Measurements from ENCODE around the gene ARID1B. TPM values are rescaled to one million over a fixed set of nuclear protein-coding genes. Genes with fewer than 3 reads are reported as not detected.

The ARID1B gene
- total and polyA plus RNA-seq, 4 donors, result 7.0 to 49.0 (median 24.2) TPM

- Histone ChIP-seq H3K9me3 (ENCODE audit: control insufficient read depth in 4 of 4, low read length in 3 of 4) (no peaks in the 10 kb centered on the region), H3K27me3 (ENCODE audit: control insufficient read depth in 4 of 4, insufficient read depth in 4 of 4, low read length in 3 of 4) (no peaks in the 10 kb centered on the region), H3K27ac (ENCODE audit: low read depth in 1 of 2, low read length in 2 of 2) (no peak overlapping the region), H3K9ac (ENCODE audit: low read depth in 1 of 2, low read length in 2 of 2) (no peak overlapping the region), H3K4me1 (ENCODE audit: control insufficient read depth in 4 of 4, insufficient read depth in 4 of 4, low read length in 3 of 4) (peaks cover 1 to 11% (median 4%) of the 10 kb centered on the region in 4 donors), H3K4me3 (ENCODE audit: low read depth in 1 of 3, low read length in 3 of 3) (no peak overlapping the region), H3K36me3 (ENCODE audit: control insufficient read depth in 4 of 4, insufficient read depth in 3 of 4, low read depth in 1 of 4, low read length in 3 of 4) (no peaks in the 10 kb centered on the region)
- no peak for DNase-seq (ENCODE audit: low spot score)
- 80% methylated on average over 15 of the region's 15 CpGs for WGBS
- no peak for TF ChIP-seq ATF3 (IDR thresholded peaks at IDR 0.05)
- no peak for TF ChIP-seq HNF4G (IDR thresholded peaks at IDR 0.05)
- no peak for TF ChIP-seq SP1 (IDR thresholded peaks at IDR 0.05)
- no peak for TF ChIP-seq GABPA (IDR thresholded peaks at IDR 0.05 in 1 of 2, conservative IDR thresholded peaks at IDR 0.05 in 1 of 2)
- TF ChIP-seq RXRA (IDR thresholded peaks at IDR 0.05), result no peak
- TF ChIP-seq ZBTB33 (IDR thresholded peaks at IDR 0.05), result no peak
- no peak for TF ChIP-seq TAF1 (conservative IDR thresholded peaks at IDR 0.05)
- no peak for TF ChIP-seq FOXA2 (IDR thresholded peaks at IDR 0.05)
- TF ChIP-seq JUND (IDR thresholded peaks at IDR 0.05), result no peak
- no peak for TF ChIP-seq REST (IDR thresholded peaks at IDR 0.05)
- TF ChIP-seq HNF4A (conservative IDR thresholded peaks at IDR 0.05), result no peak
- no peak for TF ChIP-seq FOXA1 (IDR thresholded peaks at IDR 0.05)
- no peak for TF ChIP-seq RAD21 (IDR thresholded peaks at IDR 0.05)
- no peak for TF ChIP-seq NR2F2 (IDR thresholded peaks at IDR 0.05)
- TF ChIP-seq EGR1 (IDR thresholded peaks at IDR 0.05; ENCODE audit: low read depth in 2 of 2), result no peak
- no peak for TF ChIP-seq CTCF (IDR thresholded peaks at IDR 0.05; ENCODE audit: low read depth, low read length, missing input control)
- TF ChIP-seq YY1 (IDR thresholded peaks at IDR 0.05), result no peak
Observed at GRCh38 chr6:156773935-156774852, 3.0 kb upstream of the ARID1B start.

Data from liver (tissue), 9 donors.